Neural progenitor cell (in vitro differentiated cells): ENCODE measurements around the gene GABARAP. TPM values are rescaled to one million over a fixed set of nuclear protein-coding genes. Genes with fewer than 3 reads are reported as not detected.

Source experiments
- DNase-seq: peaks from one replicate; pipeline ENCODE4 v3.0.0-alpha.2; 2016; ENCODE audit warnings: low spot score
- H2AFZ ChIP-seq: fragments of 200-600 bp; sonication (generic); replicated peaks from 2 replicates; pipeline ENCODE4 v1.6.1; 2016; ENCODE audit warnings: antibody characterized with exemption
- H3F3A ChIP-seq: fragments of 200-600 bp; sonication (generic); 2 replicates; pipeline ENCODE4 v1.6.1; 2016; ENCODE audit warnings: antibody characterized with exemption, low read depth
- H3K27ac ChIP-seq: fragments of 200-600 bp; sonication (generic); 2 replicates; pipeline ENCODE4 v1.5.1; 2016; ENCODE audit warnings: mild to moderate bottlenecking
- H3K27me3 ChIP-seq: fragments of 200-600 bp; sonication (generic); 2 replicates; pipeline ENCODE4 v1.6.1; 2016; ENCODE audit warnings: mild to moderate bottlenecking, moderate library complexity
- H3K36me3 ChIP-seq: fragments of 200-600 bp; sonication (generic); 2 replicates; pipeline ENCODE4 v1.5.1; 2016
- H3K4me1 ChIP-seq: fragments of 200-600 bp; sonication (generic); 2 replicates; pipeline ENCODE4 v1.6.1; 2016; ENCODE audit warnings: mixed run types
- H3K4me2 ChIP-seq: fragments of 200-600 bp; sonication (generic); 2 replicates; pipeline ENCODE4 v1.6.1; 2016
- H3K4me3 ChIP-seq: fragments of 200-600 bp; sonication (generic); 2 replicates; pipeline ENCODE4 v1.5.1; 2016
- H3K79me2 ChIP-seq: fragments of 200-600 bp; sonication (generic); 2 replicates; pipeline ENCODE4 v1.6.1; 2016; ENCODE audit warnings: low read depth
- H3K9ac ChIP-seq: fragments of 200-600 bp; sonication (generic); 2 replicates; pipeline ENCODE4 v1.6.1; 2016
- H3K9me3 ChIP-seq: fragments of 200-600 bp; sonication (generic); 2 replicates; pipeline ENCODE4 v1.5.1; 2016; ENCODE audit warnings: low read depth
- H4K20me1 ChIP-seq: fragments of 200-600 bp; sonication (generic); 2 replicates; pipeline ENCODE4 v1.6.1; 2016; ENCODE audit warnings: low read depth
- H3K27ac Mint-ChIP-seq: 3 replicates; pipeline ENCODE4 v1.8.0; 2021; ENCODE audit warnings: mixed read lengths
- H3K27me3 Mint-ChIP-seq: 2 replicates; pipeline ENCODE4 v1.8.0; 2022; ENCODE audit warnings: low read depth, mild to moderate bottlenecking, inconsistent platforms, moderate library complexity, mixed read lengths; ENCODE audit not compliant: insufficient read depth
- H3K36me3 Mint-ChIP-seq: 3 replicates; pipeline ENCODE4 v1.8.0; 2021; ENCODE audit warnings: mixed read lengths
- H3K4me1 Mint-ChIP-seq: 3 replicates; pipeline ENCODE4 v1.8.0; 2021; ENCODE audit warnings: mixed read lengths
- H3K4me3 Mint-ChIP-seq: 3 replicates; pipeline ENCODE4 v1.8.0; 2021; ENCODE audit warnings: mild to moderate bottlenecking, moderate library complexity, mixed read lengths
- H3K9me3 Mint-ChIP-seq: 3 replicates; pipeline ENCODE4 v1.8.0; 2020; ENCODE audit warnings: mixed read lengths
- CTCF ChIP-seq: fragments of 200-600 bp; sonication (generic); IDR thresholded peaks from 2 replicates; pipeline ENCODE4 v1.5.1; 2017; ENCODE audit warnings: antibody characterized with exemption, mild to moderate bottlenecking
- EZH2 ChIP-seq: fragments of 200-600 bp; sonication (generic); IDR thresholded peaks from 2 replicates; pipeline ENCODE4 v1.6.1; 2017; ENCODE audit warnings: antibody characterized with exemption, mild to moderate bottlenecking, moderate library complexity
- EZH2phosphoT487 ChIP-seq: fragments of 200-600 bp; sonication (generic); IDR thresholded peaks from 2 replicates; pipeline ENCODE4 v1.6.1; 2017; ENCODE audit warnings: antibody characterized with exemption
- total RNA-seq: library from RNA; depleted of rRNA; stranded (reverse); fragments of >200 nt; gene quantifications from 2 replicates; pipeline ENCODE4 v1.2.3, GENCODE V29; 2015; ENCODE audit warnings: low replicate concordance

GABARAP gene
- total RNA-seq, 1 donor from 2014 or later: 225 TPM

GRCh38 chr17:7235693-7236665 is 6.3 kb downstream of the GABARAP start:
- Histone ChIP-seq H3K27ac (no peak overlapping the region), H3K27me3 (no peaks in the 10 kb centered on the region), H3K9me3 (no peaks in the 10 kb centered on the region), H3K4me3 (no peak overlapping the region), H3F3A (peaks cover 60% of the 10 kb centered on the region), H3K36me3 (no peaks in the 10 kb centered on the region), H4K20me1 (peaks cover 51% of the 10 kb centered on the region), H3K4me2 (no peak overlapping the region), H2AFZ (no peak overlapping the region), H3K79me2 (peaks cover 90% of the 10 kb centered on the region), H3K9ac (no peak overlapping the region), H3K4me1 (peaks cover 23% of the 10 kb centered on the region)
- Mint-ChIP-seq H3K36me3 (peaks cover 31% of the 10 kb centered on the region), H3K4me3 (peak overlapping the region; percentile 100), H3K9me3 (no peaks in the 10 kb centered on the region), H3K4me1 (peaks cover 47% of the 10 kb centered on the region), H3K27me3 (peaks cover 9% of the 10 kb centered on the region), H3K27ac (no peak overlapping the region)
- no peak for DNase-seq
- TF ChIP-seq EZH2: no peak
- TF ChIP-seq EZH2phosphoT487: no peak
- no peak for TF ChIP-seq CTCF

- TF ChIP-seq EZH2 (no peak), CTCF (no peak), EZH2phosphoT487 (no peak)
- Histone ChIP-seq H3K36me3 (no peaks in the 10 kb centered on the region), H3K9ac (peak within 1 kb of the TSS; percentile 77), H3K79me2 (peaks cover 91% of the 10 kb centered on the region), H3K4me2 (peak within 1 kb of the TSS; percentile 99), H3K4me3 (peak within 1 kb of the TSS; percentile 84), H2AFZ (no peak within 1 kb of the TSS), H4K20me1 (peaks cover 64% of the 10 kb centered on the region), H3K27ac (peak within 1 kb of the TSS; percentile 83), H3K4me1 (peaks cover 13% of the 10 kb centered on the region), H3F3A (peaks cover 48% of the 10 kb centered on the region), H3K27me3 (no peaks in the 10 kb centered on the region), H3K9me3 (no peaks in the 10 kb centered on the region)
- peak; percentile 97 for DNase-seq
- H3K27me3 Mint-ChIP-seq: peaks cover 9% of the 10 kb centered on the region
- peaks cover 33% of the 10 kb centered on the region for H3K4me1 Mint-ChIP-seq
- H3K4me3 Mint-ChIP-seq: peak within 1 kb of the TSS; percentile 100
- peak within 1 kb of the TSS; percentile 98 for H3K27ac Mint-ChIP-seq
- no peaks in the 10 kb centered on the region for H3K9me3 Mint-ChIP-seq
- peaks cover 34% of the 10 kb centered on the region for H3K36me3 Mint-ChIP-seq
Observed at GRCh38 chr17:7234083-7234951, 7.9 kb downstream of the GABARAP start, which contains the start of gene DVL2. TSS of gene DVL2 (minus strand) at chr17:7234517. CDS start at chr17:7234262, 255 bp downstream.

- H3K4me1 Mint-ChIP-seq: peaks cover 33% of the 10 kb centered on the region
- H3K27ac Mint-ChIP-seq: peak overlapping the region; percentile 98
Observed at GRCh38 chr17:7233701-7234082, 8.6 kb downstream of the GABARAP start.

More at GRCh38 chr17:7233701-7234082, 8.6 kb downstream of the GABARAP start:
- Histone ChIP-seq H3K36me3 (no peaks in the 10 kb centered on the region), H3K4me3 (peak overlapping the region; percentile 84), H3K4me1 (peaks cover 13% of the 10 kb centered on the region), H3K9me3 (no peaks in the 10 kb centered on the region), H3K9ac (peak overlapping the region; percentile 77), H3K27ac (peak overlapping the region; percentile 83), H4K20me1 (peaks cover 70% of the 10 kb centered on the region), H2AFZ (no peak overlapping the region), H3K79me2 (peaks cover 85% of the 10 kb centered on the region), H3K27me3 (no peaks in the 10 kb centered on the region), H3K4me2 (peak overlapping the region; percentile 99), H3F3A (peaks cover 48% of the 10 kb centered on the region)
- Mint-ChIP-seq H3K9me3 (no peaks in the 10 kb centered on the region), H3K27me3 (peaks cover 7% of the 10 kb centered on the region), H3K36me3 (peaks cover 40% of the 10 kb centered on the region), H3K4me3 (peak overlapping the region; percentile 100)
- TF ChIP-seq EZH2phosphoT487 (no peak), EZH2 (no peak), CTCF (no peak)
- DNase-seq: no peak
